Progenitor cell of endocrine pancreas (in vitro differentiated cells): ENCODE data around the gene VARS1. TPM values are rescaled to one million over a fixed set of nuclear protein-coding genes. Genes with fewer than 3 reads are reported as not detected.

Experiments used
- DNase-seq: peaks from one replicate; pipeline ENCODE4 v3.0.0; 2021; ENCODE audit warnings: low spot score; ENCODE audit not compliant: unreplicated experiment
- H3K27ac Mint-ChIP-seq: 2 replicates; pipeline ENCODE4 v1.8.0; 2021; ENCODE audit warnings: mild to moderate bottlenecking, moderate library complexity, mixed read lengths
- H3K27me3 Mint-ChIP-seq: 2 replicates; pipeline ENCODE4 v1.8.0; 2021; ENCODE audit warnings: mixed read lengths
- H3K36me3 Mint-ChIP-seq: 2 replicates; pipeline ENCODE4 v1.8.0; 2022; ENCODE audit warnings: mixed read lengths; ENCODE audit not compliant: insufficient read depth
- H3K4me1 Mint-ChIP-seq: 2 replicates; pipeline ENCODE4 v1.8.0; 2021; ENCODE audit warnings: low read depth, mixed read lengths
- H3K4me3 Mint-ChIP-seq: 2 replicates; pipeline ENCODE4 v1.8.0; 2021; ENCODE audit warnings: low read depth, mild to moderate bottlenecking, moderate library complexity, mixed read lengths
- H3K9me3 Mint-ChIP-seq: 2 replicates; pipeline ENCODE4 v1.8.0; 2021; ENCODE audit warnings: low read depth, mixed read lengths
- CTCF ChIP-seq: fragments of 200-600 bp; sonication (generic); IDR thresholded peaks from one replicate; pipeline ENCODE4 v1.5.0; 2021; ENCODE audit warnings: antibody characterized with exemption, mild to moderate bottlenecking; ENCODE audit not compliant: unreplicated experiment
- total RNA-seq: library from RNA; stranded (reverse); gene quantifications from 2 replicates; pipeline ENCODE4 v1.2.1, GENCODE V29; 2021

Gene VARS1
- total RNA-seq, 1 donor from 2014 or later: 85.6 TPM

GRCh38 chr6:31781244-31782125 is 14.1 kb downstream of the VARS1 start:
- peaks cover 12% of the 10 kb centered on the region for H3K36me3 Mint-ChIP-seq

GRCh38 chr6:31780507-31781243 is 14.9 kb downstream of the VARS1 start:
- no peak overlapping the region for H3K27ac Mint-ChIP-seq

More at GRCh38 chr6:31781244-31782125, 14.1 kb downstream of the VARS1 start:
- no peak for TF ChIP-seq CTCF
- Mint-ChIP-seq H3K4me3 (no peak overlapping the region), H3K9me3 (no peaks in the 10 kb centered on the region), H3K27ac (no peak overlapping the region), H3K27me3 (no peaks in the 10 kb centered on the region), H3K4me1 (peaks cover 5% of the 10 kb centered on the region)
- DNase-seq: no peak

GRCh38 chr6:31779908-31780307 is 15.6 kb downstream of the VARS1 start:
- no peak for DNase-seq
- Mint-ChIP-seq H3K27ac (no peak overlapping the region), H3K36me3 (peaks cover 12% of the 10 kb centered on the region), H3K9me3 (no peaks in the 10 kb centered on the region), H3K4me3 (no peak overlapping the region), H3K4me1 (peaks cover 12% of the 10 kb centered on the region), H3K27me3 (no peaks in the 10 kb centered on the region)
- TF ChIP-seq CTCF: no peak

More at GRCh38 chr6:31780507-31781243, 14.9 kb downstream of the VARS1 start:
- Mint-ChIP-seq H3K36me3 (peaks cover 12% of the 10 kb centered on the region), H3K4me1 (peaks cover 8% of the 10 kb centered on the region), H3K4me3 (no peak overlapping the region), H3K9me3 (no peaks in the 10 kb centered on the region), H3K27me3 (no peaks in the 10 kb centered on the region)
- no peak for TF ChIP-seq CTCF
- no peak for DNase-seq

- no peak overlapping the region for H3K4me3 Mint-ChIP-seq
- H3K27me3 Mint-ChIP-seq: no peaks in the 10 kb centered on the region
- no peak for TF ChIP-seq CTCF
- H3K9me3 Mint-ChIP-seq: no peaks in the 10 kb centered on the region
- peaks cover 6% of the 10 kb centered on the region for H3K36me3 Mint-ChIP-seq
- no peak overlapping the region for H3K27ac Mint-ChIP-seq
- DNase-seq: no peak
- H3K4me1 Mint-ChIP-seq: peaks cover 12% of the 10 kb centered on the region
These were observed 16.3 kb downstream of the VARS1 start for GRCh38 chr6:31778999-31779885.
